Neuronal stem cell (in vitro differentiated cells): ENCODE results near the gene MTA1.

ENCODE experiments used
- DNase-seq: peaks from one replicate; pipeline ENCODE4 v3.0.0-alpha.2; 2013; ENCODE audit warnings: low spot score
- H2AFZ ChIP-seq: one replicate; pipeline ENCODE4 v1.6.1; 2013; ENCODE audit warnings: mild to moderate bottlenecking, low read length, inconsistent platforms
- H2AK5ac ChIP-seq: 2 replicates; pipeline ENCODE4 v1.6.1; 2013; ENCODE audit warnings: low read depth, mild to moderate bottlenecking, inconsistent platforms, low read length, moderate library complexity, mixed read lengths
- H2BK120ac ChIP-seq: 2 replicates; pipeline ENCODE4 v1.6.1; 2013; ENCODE audit warnings: low read depth, mild to moderate bottlenecking, inconsistent platforms, low read length, moderate library complexity, mixed read lengths
- H2BK12ac ChIP-seq: one replicate; pipeline ENCODE4 v1.6.1; 2013; ENCODE audit warnings: low read length, inconsistent platforms
- H2BK15ac ChIP-seq: 2 replicates; pipeline ENCODE4 v1.6.1; 2013; ENCODE audit warnings: mild to moderate bottlenecking, low read length, inconsistent platforms, mixed read lengths
- H2BK5ac ChIP-seq: one replicate; pipeline ENCODE4 v1.6.1; 2013; ENCODE audit warnings: inconsistent platforms, mild to moderate bottlenecking, low read length, moderate library complexity
- H3K14ac ChIP-seq: one replicate; pipeline ENCODE4 v1.6.1; 2013; ENCODE audit warnings: low read length, inconsistent platforms
- H3K18ac ChIP-seq: 2 replicates; pipeline ENCODE4 v1.6.1; 2013; ENCODE audit warnings: low read length, inconsistent platforms
- H3K23ac ChIP-seq: 2 replicates; pipeline ENCODE4 v1.6.1; 2013; ENCODE audit warnings: low read depth, mild to moderate bottlenecking, mixed read lengths, low read length, inconsistent platforms; ENCODE audit not compliant: poor library complexity
- H3K27ac ChIP-seq: replicated peaks from 3 replicates; pipeline ENCODE4 v1.5.1; 2013; ENCODE audit warnings: low read length, inconsistent platforms
- H3K27me3 ChIP-seq, 3 experiments: 2 replicates each; pipeline ENCODE4 v1.6.1; 2013; ENCODE audit warnings: low read length in 3 of 3, mild to moderate bottlenecking in 2 of 3, inconsistent platforms in 1 of 3, low read depth in 1 of 3, mixed read lengths in 1 of 3, moderate library complexity in 1 of 3; ENCODE audit not compliant: control insufficient read depth in 3 of 3, insufficient read depth in 3 of 3
- H3K36me3 ChIP-seq, 2 donors: replicated peaks in 1 of 2; 2 replicates each; pipeline ENCODE4 v1.6.1; 2013; ENCODE audit warnings: low read length in 2 of 2; ENCODE audit not compliant: control insufficient read depth in 2 of 2, insufficient read depth in 2 of 2
- H3K4ac ChIP-seq: 2 replicates; pipeline ENCODE4 v1.6.1; 2013; ENCODE audit warnings: inconsistent platforms, mild to moderate bottlenecking, low read length, moderate library complexity
- H3K4me1 ChIP-seq, 2 donors: 1 replicate in 1 of 2; 2 replicates in 1 of 2; pipeline ENCODE4 v1.6.1; 2013; ENCODE audit warnings: low read length in 2 of 2, low read depth in 1 of 2; ENCODE audit not compliant: control insufficient read depth in 2 of 2, insufficient read depth in 1 of 2
- H3K4me2 ChIP-seq: one replicate; pipeline ENCODE4 v1.6.1; 2013; ENCODE audit warnings: mild to moderate bottlenecking, low read length, inconsistent platforms; ENCODE audit not compliant: insufficient read depth, poor library complexity, severe bottlenecking
- H3K4me3 ChIP-seq, 2 donors: 2 replicates each; pipeline ENCODE4 v1.5.1; 2013; ENCODE audit warnings: low read length in 2 of 2, mild to moderate bottlenecking in 2 of 2, inconsistent platforms in 1 of 2, moderate library complexity in 1 of 2
- H3K79me1 ChIP-seq: one replicate; pipeline ENCODE4 v1.6.1; 2013; ENCODE audit warnings: low read depth, mild to moderate bottlenecking, inconsistent platforms, low read length, moderate library complexity
- H3K9ac ChIP-seq: one replicate; pipeline ENCODE4 v1.6.1; 2013; ENCODE audit warnings: mild to moderate bottlenecking, low read depth, low read length, inconsistent platforms; ENCODE audit not compliant: poor library complexity
- H3K9me3 ChIP-seq, 2 donors: replicated peaks in 1 of 2; 2 replicates each; pipeline versions ENCODE3 to v1.6.1; 2013; ENCODE audit warnings: low read length in 2 of 2, mild to moderate bottlenecking in 2 of 2, inconsistent platforms in 1 of 2, low read depth in 1 of 2, mixed read lengths in 1 of 2, moderate library complexity in 1 of 2; ENCODE audit not compliant: control insufficient read depth in 2 of 2, insufficient read depth in 1 of 2
- H4K8ac ChIP-seq: one replicate; pipeline ENCODE4 v1.6.1; 2013; ENCODE audit warnings: low read depth, mild to moderate bottlenecking, inconsistent platforms, low read length, moderate library complexity
- H4K91ac ChIP-seq: one replicate; pipeline ENCODE4 v1.6.1; 2013; ENCODE audit warnings: low read length, low read depth, mild to moderate bottlenecking, inconsistent platforms; ENCODE audit not compliant: poor library complexity
- WGBS, 2 donors: extraction: QIAGEN DNeasy Blood & Tissue Kit; methylation state at CpG; one replicate each; pipeline ENCODE4 v1.1.7; 2013; ENCODE audit warnings: missing lambda C conversion rate in 2 of 2, mixed read lengths in 1 of 2; ENCODE audit not compliant: insufficient read length in 2 of 2, insufficient replicate concordance in 1 of 2; ENCODE audit errors: extremely low coverage in 2 of 2; 5-methylcytosine and 5-hydroxymethylcytosine counted together

The MTA1 gene

GRCh38 chr14:105476097-105476830, 56.6 kb downstream of the MTA1 start:
- peak overlapping the region; percentile 54 for H2BK120ac ChIP-seq
- H2BK12ac ChIP-seq, result peak overlapping the region; percentile 24
- peak overlapping the region; percentile 98 for H2AK5ac ChIP-seq
- peak overlapping the region; percentile 16 for H2BK5ac ChIP-seq
- peak overlapping the region; percentile 96 for H2AFZ ChIP-seq
- H3K14ac ChIP-seq, result peak overlapping the region; percentile 71
- peaks cover 0 to 65% (median 33%) of the 10 kb centered on the region in 3 experiments for H3K27me3 ChIP-seq
- peak overlapping the region; percentile 89 for H2BK15ac ChIP-seq
- no peak overlapping the region for H4K91ac ChIP-seq
- H3K9me3 ChIP-seq, result peaks cover 0 to 8% of the 10 kb centered on the region in 2 donors
- H3K18ac ChIP-seq, result peak overlapping the region; percentile 85
- WGBS, 2 donors, result no CpG with 5 or more reads among the region's 21 CpGs
- H3K9ac ChIP-seq, result peak overlapping the region; percentile 91
- peaks cover 0 to 2% of the 10 kb centered on the region in 2 donors for H3K36me3 ChIP-seq
- no peak overlapping the region for H3K27ac ChIP-seq
- peaks cover 36 to 53% of the 10 kb centered on the region in 2 donors for H3K4me1 ChIP-seq
- H3K4me2 ChIP-seq, result peak overlapping the region; percentile 86
- peaks cover 13% of the 10 kb centered on the region for H3K79me1 ChIP-seq
- no peak for DNase-seq
- H4K8ac ChIP-seq, result no peak overlapping the region
- no peak overlapping the region for H3K23ac ChIP-seq
- H3K4ac ChIP-seq, result no peak overlapping the region
- peak overlapping the region in 1 of 2 donors; percentile 91 for H3K4me3 ChIP-seq

GRCh38 chr14:105476831-105477659, 57.4 kb downstream of the MTA1 start:
- no peak overlapping the region for H3K4ac ChIP-seq
- no peak overlapping the region for H4K91ac ChIP-seq
- peak overlapping the region; percentile 98 for H2AK5ac ChIP-seq
- H4K8ac ChIP-seq, result no peak overlapping the region
- H3K18ac ChIP-seq, result no peak overlapping the region
- peak overlapping the region in 1 of 2 donors; percentile 91 for H3K4me3 ChIP-seq
- no peak overlapping the region for H2AFZ ChIP-seq
- H3K9ac ChIP-seq, result peak overlapping the region; percentile 63
- no peak overlapping the region for H3K23ac ChIP-seq
- H3K4me1 ChIP-seq, result peaks cover 37 to 54% of the 10 kb centered on the region in 2 donors
- H3K79me1 ChIP-seq, result peaks cover 13% of the 10 kb centered on the region
- no peak for DNase-seq
- no CpG with 5 or more reads among the region's 16 CpGs for WGBS, 2 donors
- H2BK15ac ChIP-seq, result peak overlapping the region; percentile 25
- H3K4me2 ChIP-seq, result no peak overlapping the region
- H3K27me3 ChIP-seq, result peaks cover 0 to 67% (median 33%) of the 10 kb centered on the region in 3 experiments
- H3K36me3 ChIP-seq, result peaks cover 0 to 2% of the 10 kb centered on the region in 2 donors
- H2BK5ac ChIP-seq, result peak overlapping the region; percentile 16
- no peak overlapping the region for H2BK12ac ChIP-seq
- H3K9me3 ChIP-seq, result peaks cover 0 to 8% of the 10 kb centered on the region in 2 donors
- H3K27ac ChIP-seq, result no peak overlapping the region
- H3K14ac ChIP-seq, result peak overlapping the region; percentile 38
- no peak overlapping the region for H2BK120ac ChIP-seq

- WGBS, 2 donors, result no CpG with 5 or more reads among the region's 56 CpGs
- no peak overlapping the region for H2AFZ ChIP-seq
- peaks cover 0 to 67% (median 33%) of the 10 kb centered on the region in 3 experiments for H3K27me3 ChIP-seq
- peak overlapping the region; percentile 18 for H3K4me2 ChIP-seq
- no peak overlapping the region for H2BK15ac ChIP-seq
- no peak overlapping the region for H2BK120ac ChIP-seq
- H4K91ac ChIP-seq, result no peak overlapping the region
- no peak overlapping the region for H2BK5ac ChIP-seq
- H3K4me1 ChIP-seq, result peaks cover 44 to 56% of the 10 kb centered on the region in 2 donors
- H3K23ac ChIP-seq, result no peak overlapping the region
- no peak for DNase-seq
- no peak overlapping the region for H3K4ac ChIP-seq
- H3K27ac ChIP-seq, result no peak overlapping the region
- peak overlapping the region; percentile 41 for H2BK12ac ChIP-seq
- H3K9me3 ChIP-seq, result peaks cover 0 to 8% of the 10 kb centered on the region in 2 donors
- H4K8ac ChIP-seq, result no peak overlapping the region
- H3K9ac ChIP-seq, result peak overlapping the region; percentile 44
- H2AK5ac ChIP-seq, result peak overlapping the region; percentile 88
- peak overlapping the region; percentile 89 for H3K14ac ChIP-seq
- H3K4me3 ChIP-seq, result no peak overlapping the region
- H3K79me1 ChIP-seq, result peaks cover 13% of the 10 kb centered on the region
- H3K36me3 ChIP-seq, result no peaks in the 10 kb centered on the region
- peak overlapping the region; percentile 89 for H3K18ac ChIP-seq
Measured at GRCh38 chr14:105477660-105478397, 58.2 kb downstream of the MTA1 start.
